ENCODE data around the gene SNX11. TPM values are rescaled to one million over a fixed set of nuclear protein-coding genes. Genes with fewer than 3 reads are reported as not detected.
"Not testable (repeated sequence)": the region's sequence is repeated elsewhere in the genome, so short reads cannot be mapped to it uniquely, and the experiment has no call there.

SNX11 gene
- total RNA-seq, 1 donor = 12.5 TPM

DNA sequence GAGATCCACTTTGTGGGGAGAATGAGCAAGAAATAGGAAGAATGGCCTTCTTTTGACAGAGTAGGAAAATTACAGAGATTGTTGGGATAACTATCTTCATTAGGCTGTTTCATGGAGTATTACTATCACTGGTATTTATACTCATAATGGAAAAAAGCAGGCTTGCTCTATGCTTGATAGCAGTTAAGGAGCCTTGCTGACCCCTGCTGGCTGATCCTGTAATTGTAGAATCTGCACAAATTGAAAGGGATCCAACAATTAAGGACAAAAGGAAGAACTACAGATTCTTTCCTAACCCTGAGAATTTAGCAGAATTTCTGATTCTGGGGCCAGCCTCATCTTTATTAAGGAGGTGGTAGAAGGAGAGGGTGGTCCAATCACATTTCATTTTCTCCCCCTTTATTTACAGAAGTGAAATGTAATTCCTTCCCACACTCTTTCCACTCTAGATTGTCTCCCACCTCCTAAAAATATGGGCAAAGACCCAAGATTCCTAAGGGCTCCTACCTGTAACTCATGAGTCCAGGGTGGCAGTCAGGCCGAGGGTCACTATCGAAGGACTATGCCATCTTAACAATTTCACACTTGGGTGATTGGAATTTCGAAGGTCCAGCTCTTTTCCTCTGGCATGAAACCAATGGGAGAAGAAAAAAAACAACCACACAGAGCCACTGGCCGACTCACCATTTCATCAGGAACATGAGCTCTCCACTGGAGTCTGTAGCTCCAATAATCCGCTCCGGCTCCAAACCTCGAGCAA, 33.1 kb upstream of the SNX11 start:
- H3K4me1 ChIP-seq (ENCODE audit: insufficient read depth, low read length) = no peaks in the 10 kb centered on the region
- H3K27me3 ChIP-seq (ENCODE audit: insufficient read depth, low read length) = no peaks in the 10 kb centered on the region
- H3K4me3 ChIP-seq (ENCODE audit: low read length) = no peak overlapping the region
- H3K9me3 ChIP-seq (ENCODE audit: low read depth, low read length) = no peaks in the 10 kb centered on the region

DNA sequence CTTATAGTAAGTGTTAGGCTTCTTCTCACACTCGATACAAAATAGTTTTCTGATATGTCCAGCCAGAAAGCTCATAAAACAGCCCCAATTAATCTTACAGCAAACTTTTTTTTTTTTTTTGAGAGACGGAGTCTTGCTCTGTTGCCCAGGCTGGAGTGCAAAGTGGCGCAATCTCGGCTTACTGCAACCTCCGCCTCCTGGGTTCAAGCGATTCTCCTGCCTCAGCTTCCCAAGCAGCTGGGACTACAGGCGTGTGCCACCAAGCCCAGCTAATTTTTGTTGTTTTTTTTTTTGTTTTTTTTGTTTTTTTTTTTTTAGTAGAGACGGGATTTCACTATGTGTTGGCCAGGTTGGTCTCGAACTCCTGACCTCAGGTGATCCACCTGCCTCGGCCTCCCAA, 30.4 kb upstream of the SNX11 start:
- H3K27me3 ChIP-seq (ENCODE audit: insufficient read depth, low read length); H3K4me3 ChIP-seq (ENCODE audit: low read length); H3K9me3 ChIP-seq (ENCODE audit: low read depth, low read length); H3K4me1 ChIP-seq (ENCODE audit: insufficient read depth, low read length): not testable (repeated sequence)

DNA sequence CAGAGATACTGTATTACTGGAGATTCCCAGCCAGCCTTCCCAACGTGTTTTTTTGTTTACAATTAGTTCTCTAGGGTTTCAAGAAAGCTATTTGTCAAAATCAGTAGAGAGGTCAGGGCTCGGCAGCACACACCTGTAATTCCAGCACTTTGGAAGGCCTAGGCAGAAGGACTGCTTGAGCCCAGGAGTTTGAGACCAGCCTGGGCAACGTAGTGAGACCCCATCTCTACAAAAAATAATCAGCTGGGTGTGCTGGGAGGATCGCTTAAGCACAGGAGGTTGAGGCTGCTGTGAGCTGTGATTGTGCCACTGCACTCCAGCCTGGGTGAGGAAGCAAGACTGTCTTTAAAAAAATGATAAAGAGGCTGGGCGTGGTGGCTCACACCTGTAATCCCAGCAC, 25.7 kb upstream of the SNX11 start:
- no peak overlapping the region for H3K4me3 ChIP-seq (ENCODE audit: low read length)
- H3K4me1 ChIP-seq (ENCODE audit: insufficient read depth, low read length) = peaks cover 3% of the 10 kb centered on the region
- H3K9me3 ChIP-seq (ENCODE audit: low read depth, low read length) = no peaks in the 10 kb centered on the region
- H3K27me3 ChIP-seq (ENCODE audit: insufficient read depth, low read length) = no peaks in the 10 kb centered on the region

DNA sequence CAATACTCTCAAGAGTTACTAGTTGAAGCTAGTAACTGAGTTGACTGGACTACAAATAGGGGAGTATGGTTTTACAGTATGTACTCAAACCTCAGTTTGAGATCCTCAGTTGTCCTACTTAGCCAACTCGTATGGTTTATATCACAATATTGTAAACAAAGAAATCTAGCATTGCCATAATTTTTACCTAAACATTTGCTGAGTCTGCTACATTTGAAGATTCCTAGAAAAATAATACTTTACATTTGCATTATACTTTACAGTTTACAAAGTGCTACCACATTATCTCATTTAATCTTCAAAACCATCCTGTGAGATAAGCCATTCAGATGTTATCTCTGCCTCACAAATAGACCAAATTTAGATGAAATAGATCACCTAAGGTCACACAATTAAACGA, 22.6 kb upstream of the SNX11 start:
- peaks cover 3% of the 10 kb centered on the region for H3K4me1 ChIP-seq (ENCODE audit: insufficient read depth, low read length)
- H3K27me3 ChIP-seq (ENCODE audit: insufficient read depth, low read length) = no peaks in the 10 kb centered on the region
- no peak overlapping the region for H3K4me3 ChIP-seq (ENCODE audit: low read length)
- no peaks in the 10 kb centered on the region for H3K9me3 ChIP-seq (ENCODE audit: low read depth, low read length)

DNA sequence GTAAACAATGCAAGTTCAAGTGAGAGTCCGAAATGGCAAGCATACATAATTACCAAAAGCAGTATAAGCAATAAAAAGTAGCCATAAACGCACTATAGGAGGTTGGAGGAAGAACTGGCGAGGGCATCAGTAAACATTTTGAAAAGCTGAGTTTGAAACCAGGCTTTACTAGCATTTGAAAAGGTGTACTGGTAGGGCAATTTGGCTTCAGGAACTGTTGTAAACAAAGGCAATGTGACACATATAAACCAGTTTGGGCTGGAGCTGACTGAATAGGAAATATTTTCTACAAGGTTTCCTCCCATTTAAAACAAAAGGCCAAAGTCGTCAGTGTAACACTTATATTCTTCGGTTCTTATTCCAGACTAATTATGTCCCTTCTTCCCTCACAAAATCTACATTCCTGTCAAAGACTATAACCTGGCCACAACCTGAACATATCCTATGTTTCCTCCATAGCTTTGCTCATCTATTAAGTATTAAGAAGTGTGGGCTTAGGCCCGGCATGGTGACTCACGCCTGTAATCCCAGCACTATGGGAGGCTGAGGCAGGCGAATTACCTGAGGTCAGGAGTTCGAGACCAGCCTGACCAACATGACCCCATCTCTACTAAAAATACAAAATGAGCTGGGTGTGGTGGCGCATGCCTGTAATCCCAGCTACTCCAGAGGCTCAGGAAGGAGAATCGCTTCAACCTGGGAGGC, 14.1 kb upstream of the SNX11 start:
- H3K27me3 ChIP-seq (ENCODE audit: insufficient read depth, low read length) = no peaks in the 10 kb centered on the region
- H3K9me3 ChIP-seq (ENCODE audit: low read depth, low read length) = no peaks in the 10 kb centered on the region
- H3K4me3 ChIP-seq (ENCODE audit: low read length) = no peak overlapping the region
- H3K4me1 ChIP-seq (ENCODE audit: insufficient read depth, low read length) = no peaks in the 10 kb centered on the region

DNA sequence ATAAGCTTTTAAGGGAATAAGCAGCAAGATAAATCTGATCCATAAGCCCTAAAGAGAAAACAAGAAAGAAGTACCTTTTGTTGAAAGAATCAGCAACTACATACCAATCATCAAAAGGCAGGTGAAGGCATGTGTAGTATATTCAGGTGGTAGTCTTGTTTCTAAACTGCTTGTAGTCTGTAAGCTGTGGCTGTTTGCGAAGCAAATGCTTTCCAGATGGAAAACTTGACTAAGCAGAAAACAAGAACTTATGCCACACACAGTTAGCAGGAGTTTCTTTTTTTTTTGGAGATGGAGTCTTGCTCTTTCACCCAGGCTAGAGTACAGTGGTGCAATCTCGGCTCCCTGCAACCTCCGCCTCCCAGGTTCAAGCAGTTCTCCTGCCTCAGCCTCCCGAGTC, 12.0 kb upstream of the SNX11 start:
- Histone ChIP-seq H3K4me3 (ENCODE audit: low read length) (no peak overlapping the region), H3K27me3 (ENCODE audit: insufficient read depth, low read length) (no peaks in the 10 kb centered on the region), H3K9me3 (ENCODE audit: low read depth, low read length) (no peaks in the 10 kb centered on the region), H3K4me1 (ENCODE audit: insufficient read depth, low read length) (peaks cover 12% of the 10 kb centered on the region)

DNA sequence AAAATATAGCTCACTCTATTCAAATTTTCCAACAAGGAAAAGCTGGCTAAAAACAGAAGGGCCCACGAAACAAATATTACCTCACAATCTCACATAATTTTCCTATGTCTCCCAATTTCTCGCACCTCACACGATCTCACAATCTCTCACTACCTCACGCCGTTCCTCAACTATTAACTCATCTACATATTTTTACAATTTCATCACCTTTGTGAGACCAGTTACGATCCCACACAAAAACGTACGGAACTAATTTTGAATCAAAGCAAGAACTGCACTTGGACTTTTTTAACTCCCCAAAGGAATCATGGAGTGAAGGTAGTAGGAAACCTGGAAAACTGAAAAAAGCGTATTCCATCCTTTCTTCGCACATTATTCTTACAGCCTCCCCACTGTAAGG, 7.4 kb upstream of the SNX11 start:
- no peak overlapping the region for H3K4me3 ChIP-seq (ENCODE audit: low read length)
- no peaks in the 10 kb centered on the region for H3K27me3 ChIP-seq (ENCODE audit: insufficient read depth, low read length)
- H3K9me3 ChIP-seq (ENCODE audit: low read depth, low read length) = no peaks in the 10 kb centered on the region
- peaks cover 50% of the 10 kb centered on the region for H3K4me1 ChIP-seq (ENCODE audit: insufficient read depth, low read length)

DNA sequence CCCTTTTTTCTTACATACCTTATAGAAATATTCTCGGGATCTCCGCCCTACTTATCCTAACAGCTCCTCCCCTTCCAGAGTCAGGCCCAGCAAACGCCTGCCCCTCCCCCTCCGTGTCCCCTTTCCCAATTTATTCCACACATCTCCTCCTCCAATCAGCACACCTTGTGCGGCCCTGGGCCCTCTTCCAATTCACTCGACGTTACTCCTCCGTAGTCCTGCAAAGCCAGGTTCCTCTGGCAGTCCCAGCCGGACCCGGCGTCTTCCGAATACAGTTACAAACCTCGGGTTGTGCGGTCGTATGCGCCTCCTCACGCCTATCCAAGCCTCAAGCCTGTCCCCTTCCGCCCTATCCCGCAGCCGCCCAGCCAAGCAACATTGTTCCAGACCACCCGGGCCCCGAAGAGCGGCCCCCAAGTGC, 7.0 kb upstream of the SNX11 start:
- Histone ChIP-seq H3K4me1 (ENCODE audit: insufficient read depth, low read length) (peaks cover 50% of the 10 kb centered on the region), H3K9me3 (ENCODE audit: low read depth, low read length) (no peaks in the 10 kb centered on the region), H3K27me3 (ENCODE audit: insufficient read depth, low read length) (no peaks in the 10 kb centered on the region), H3K4me3 (ENCODE audit: low read length) (peak overlapping the region; percentile 72)

DNA sequence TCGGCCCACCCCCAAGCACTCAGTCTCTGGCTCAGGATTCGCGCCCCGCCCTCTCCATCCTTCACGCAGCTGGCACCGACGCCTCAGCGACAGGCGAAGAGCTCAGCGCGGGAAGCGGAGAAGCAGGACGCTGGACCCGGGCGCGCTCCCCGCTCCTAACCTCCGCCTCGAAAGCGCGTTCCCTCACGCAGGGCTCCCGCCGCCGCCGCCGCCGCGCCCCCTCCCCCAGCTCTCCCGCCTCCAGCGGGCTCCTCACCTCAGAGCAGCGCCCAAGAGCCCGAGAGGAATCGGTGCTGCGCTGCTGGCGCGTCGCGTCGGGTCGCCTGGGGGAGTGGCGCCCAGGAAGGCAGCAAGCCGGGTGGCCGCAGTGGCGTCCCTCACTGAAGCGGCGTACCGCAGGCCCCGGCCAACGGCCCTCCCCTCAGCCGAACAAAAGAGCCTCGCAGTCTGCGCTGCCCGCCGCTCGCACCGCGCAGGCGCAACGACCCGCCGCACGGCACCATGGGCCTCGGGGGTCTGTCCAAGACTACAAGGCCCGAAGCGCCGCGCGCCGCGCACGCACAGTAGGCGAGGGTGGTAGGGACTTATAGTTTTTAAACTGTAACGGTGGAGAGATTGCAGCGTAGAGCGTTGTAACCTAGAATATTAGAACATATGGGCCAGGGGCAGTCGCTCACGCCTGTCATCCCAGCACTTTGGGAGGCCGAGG, 6.4 kb upstream of the SNX11 start, which contains the start of gene CBX1:
Gene CBX1 (minus strand): TSS at position 467 of the 709 bp plus-strand sequence. CDS start 24,474 bp downstream, outside the sequence.
- H3K4me3 ChIP-seq (ENCODE audit: low read length) = peak within 1 kb of the TSS; percentile 72

DNA sequence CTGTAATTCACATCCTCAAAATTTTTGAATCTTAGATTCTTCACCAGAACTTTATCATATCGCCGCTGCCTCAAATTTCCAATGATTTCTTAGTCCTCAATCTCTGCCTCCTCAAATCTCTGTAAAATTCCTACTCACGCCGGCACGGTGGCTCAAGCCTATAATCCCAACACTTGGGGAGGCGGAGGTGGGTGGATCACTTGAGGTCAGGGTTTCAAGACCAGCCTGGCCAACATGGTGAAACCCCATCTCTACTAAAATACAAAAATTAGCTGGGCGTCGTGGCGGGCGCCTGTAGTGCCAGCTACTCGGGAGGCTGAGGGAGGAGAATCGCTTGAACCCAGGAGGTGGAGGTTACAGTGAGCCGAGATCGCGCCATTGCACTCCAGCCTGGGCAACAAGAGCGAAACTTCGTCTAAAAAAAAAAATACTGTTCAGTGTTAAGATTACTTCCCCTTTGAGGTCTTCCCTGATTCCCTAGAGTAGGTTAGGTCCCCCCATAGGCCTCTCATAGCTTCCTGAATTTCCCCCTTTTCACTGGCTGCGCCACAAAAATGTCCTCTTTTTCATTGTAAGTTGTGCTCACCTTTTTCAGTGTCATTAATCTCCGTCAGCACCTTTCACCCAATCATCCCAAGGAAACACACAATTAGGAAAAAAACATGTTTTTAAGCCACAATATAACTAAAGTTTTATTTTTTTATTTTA, 5.4 kb upstream of the SNX11 start:
- H3K4me1 ChIP-seq (ENCODE audit: insufficient read depth, low read length) = peaks cover 64% of the 10 kb centered on the region
- no peaks in the 10 kb centered on the region for H3K27me3 ChIP-seq (ENCODE audit: insufficient read depth, low read length)
- no peak overlapping the region for H3K4me3 ChIP-seq (ENCODE audit: low read length)
- H3K9me3 ChIP-seq (ENCODE audit: low read depth, low read length) = no peaks in the 10 kb centered on the region

More for the DNA sequence above, 6.4 kb upstream of the SNX11 start, which contains the start of gene CBX1:
- Histone ChIP-seq H3K4me1 (ENCODE audit: insufficient read depth, low read length) (peaks cover 54% of the 10 kb centered on the region), H3K9me3 (ENCODE audit: low read depth, low read length) (no peaks in the 10 kb centered on the region), H3K27me3 (ENCODE audit: insufficient read depth, low read length) (no peaks in the 10 kb centered on the region)

DNA sequence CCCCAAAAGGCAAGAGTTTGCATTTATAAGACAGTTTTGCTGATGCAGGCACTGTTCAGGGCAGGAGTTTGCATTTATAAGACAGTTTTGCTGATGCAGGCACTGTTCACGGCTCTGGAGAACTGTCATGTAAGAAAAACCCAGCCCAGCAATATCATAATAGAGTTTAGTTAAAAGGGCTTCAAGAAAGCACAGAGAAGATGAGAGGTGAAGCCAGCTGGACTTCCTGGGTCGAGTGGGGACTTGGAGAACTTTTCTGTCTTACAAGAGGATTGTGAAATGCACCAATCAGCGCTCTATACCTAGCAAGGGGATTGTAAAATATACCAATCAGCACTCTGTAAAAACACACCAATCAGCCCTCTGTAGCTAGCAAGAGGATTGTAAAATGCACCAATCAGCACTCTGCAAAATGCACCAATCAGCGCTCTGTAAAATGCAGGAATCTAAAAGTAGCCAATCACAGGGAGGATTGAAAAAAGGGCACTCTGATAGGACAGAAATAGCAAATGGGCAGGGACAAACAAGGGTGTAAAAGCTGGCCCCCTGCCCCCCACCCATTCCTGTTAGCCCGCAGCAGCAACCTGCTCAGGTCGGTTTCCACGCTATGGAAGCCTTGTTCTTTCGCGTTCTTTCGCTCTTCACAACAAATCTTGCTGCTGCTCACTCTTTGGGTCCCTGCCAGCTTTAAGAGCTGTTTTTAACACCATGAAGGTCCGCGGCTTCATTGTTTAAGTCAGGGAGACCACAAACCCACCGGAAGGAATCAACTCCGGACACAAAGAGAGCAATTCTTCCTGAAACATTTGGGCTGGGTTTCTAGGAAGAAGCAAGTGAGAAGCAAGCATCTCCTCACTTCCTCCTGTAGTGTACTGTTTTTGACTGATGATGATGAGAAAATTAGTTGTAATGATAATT, 4.5 kb upstream of the SNX11 start:
- Histone ChIP-seq H3K4me1 (ENCODE audit: insufficient read depth, low read length) (peaks cover 65% of the 10 kb centered on the region), H3K4me3 (ENCODE audit: low read length) (no peak overlapping the region), H3K9me3 (ENCODE audit: low read depth, low read length) (no peaks in the 10 kb centered on the region), H3K27me3 (ENCODE audit: insufficient read depth, low read length) (no peaks in the 10 kb centered on the region)

DNA sequence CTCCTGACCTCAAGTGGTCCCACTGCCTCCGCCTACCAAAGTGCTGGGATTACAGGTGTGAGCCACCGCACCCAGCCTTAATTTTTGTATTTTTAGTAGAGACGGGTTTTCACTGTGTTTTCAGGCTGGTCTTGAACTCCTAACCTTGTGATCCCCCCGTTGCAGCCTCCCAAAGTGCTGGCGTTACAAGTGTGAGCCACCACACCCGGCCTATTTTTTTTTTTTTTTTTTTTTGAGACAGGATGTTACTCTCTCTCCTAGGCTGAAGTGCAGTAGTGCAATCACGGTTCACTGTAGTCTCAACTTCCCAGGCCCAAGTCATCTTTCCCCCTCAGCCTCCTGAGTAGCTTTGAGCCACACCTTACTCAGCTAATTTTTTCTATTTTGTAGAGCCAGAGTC, 3.1 kb upstream of the SNX11 start:
- Histone ChIP-seq H3K9me3 (ENCODE audit: low read depth, low read length) (no peaks in the 10 kb centered on the region), H3K27me3 (ENCODE audit: insufficient read depth, low read length) (no peaks in the 10 kb centered on the region), H3K4me3 (ENCODE audit: low read length) (no peak overlapping the region), H3K4me1 (ENCODE audit: insufficient read depth, low read length) (peaks cover 79% of the 10 kb centered on the region)

DNA sequence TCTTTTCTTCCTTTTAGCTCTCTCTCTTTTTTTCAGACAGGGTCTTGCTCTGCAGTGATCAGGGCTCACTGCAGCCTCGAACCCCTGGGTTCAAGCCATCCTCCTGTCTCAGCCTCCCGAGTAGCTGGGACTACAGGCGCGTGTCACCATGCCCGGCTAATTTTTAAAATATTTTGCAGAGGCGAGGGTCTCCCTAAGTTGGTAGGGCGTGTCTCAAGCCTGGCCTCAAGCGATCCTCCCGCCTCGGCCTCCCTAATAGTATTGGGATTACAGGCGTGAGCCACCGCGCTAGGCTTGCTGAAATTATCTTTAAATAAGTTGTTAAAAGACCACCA, 797 bp upstream of the SNX11 start:
- Histone ChIP-seq H3K4me3 (ENCODE audit: low read length) (peak overlapping the region; percentile 96), H3K4me1 (ENCODE audit: insufficient read depth, low read length) (peaks cover 83% of the 10 kb centered on the region), H3K27me3 (ENCODE audit: insufficient read depth, low read length) (no peaks in the 10 kb centered on the region), H3K9me3 (ENCODE audit: low read depth, low read length) (no peaks in the 10 kb centered on the region)

DNA sequence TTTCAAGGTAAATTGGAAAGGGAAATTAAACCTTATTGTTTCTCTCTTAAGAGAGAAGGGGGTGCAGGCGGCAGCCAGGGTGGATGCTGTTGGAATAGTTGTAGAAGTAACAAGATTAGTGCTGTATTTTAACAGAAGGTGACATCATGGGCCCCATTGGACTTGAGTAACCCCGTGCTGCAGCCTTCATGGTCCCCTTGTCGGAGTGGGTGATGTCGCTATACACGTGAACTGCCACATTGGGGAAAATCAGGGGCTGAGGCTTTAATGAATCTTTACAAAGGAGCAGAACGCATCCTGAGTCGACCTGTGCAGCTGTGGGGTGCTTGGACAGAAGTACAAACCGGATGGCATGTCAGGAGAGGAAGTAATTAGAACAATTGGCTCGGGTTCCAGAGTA, 3.2 kb downstream of the SNX11 start:
- H3K27me3 ChIP-seq (ENCODE audit: insufficient read depth, low read length) = no peaks in the 10 kb centered on the region
- H3K4me3 ChIP-seq (ENCODE audit: low read length) = no peak overlapping the region
- peaks cover 82% of the 10 kb centered on the region for H3K4me1 ChIP-seq (ENCODE audit: insufficient read depth, low read length)
- no peaks in the 10 kb centered on the region for H3K9me3 ChIP-seq (ENCODE audit: low read depth, low read length)

All from mononuclear cell (primary cell).